Gastroesophageal sphincter (tissue), 3 donors: ENCODE measurements around the gene LNX2.

Experiments
- POLR2AphosphoS5 ChIP-seq: sonication (generic); formaldehyde crosslinking; IDR thresholded peaks from one replicate; pipeline ENCODE4 v1.6.1; 2017; ENCODE audit warnings: antibody characterized with exemption
- TF ChIP-seq, protein P1 (sequence below), 4 experiments: fragments of 200-600 bp in 2 of 4; fragments of 450-650 bp in 2 of 4; sonication (generic) in 1 of 4; IDR thresholded peaks; one replicate each; pipeline ENCODE4 v1.5.1; 2017 to 2019; ENCODE audit warnings: antibody characterized with exemption in 4 of 4, mild to moderate bottlenecking in 2 of 4, moderate library complexity in 2 of 4

DNA sequence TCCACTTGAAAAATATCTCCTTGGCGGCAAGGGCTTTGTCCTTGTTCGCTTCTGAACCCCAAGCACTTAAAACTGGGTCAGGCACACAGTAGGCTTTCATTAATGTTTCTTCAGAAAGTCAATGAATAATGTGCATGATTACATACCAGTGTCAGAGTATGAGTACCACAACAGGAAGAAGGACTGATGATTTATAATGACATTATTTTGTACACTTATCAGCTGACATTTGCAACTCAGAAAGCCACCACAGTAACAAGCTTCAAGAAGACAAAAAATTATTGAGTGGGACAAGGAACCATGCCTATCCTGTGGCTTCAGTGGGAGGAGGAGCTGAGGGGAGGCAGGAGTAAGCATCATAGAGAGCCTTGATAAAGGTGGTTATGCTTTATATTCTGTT is 11.3 kb upstream of the LNX2 start:
- TF ChIP-seq, protein P1, sequence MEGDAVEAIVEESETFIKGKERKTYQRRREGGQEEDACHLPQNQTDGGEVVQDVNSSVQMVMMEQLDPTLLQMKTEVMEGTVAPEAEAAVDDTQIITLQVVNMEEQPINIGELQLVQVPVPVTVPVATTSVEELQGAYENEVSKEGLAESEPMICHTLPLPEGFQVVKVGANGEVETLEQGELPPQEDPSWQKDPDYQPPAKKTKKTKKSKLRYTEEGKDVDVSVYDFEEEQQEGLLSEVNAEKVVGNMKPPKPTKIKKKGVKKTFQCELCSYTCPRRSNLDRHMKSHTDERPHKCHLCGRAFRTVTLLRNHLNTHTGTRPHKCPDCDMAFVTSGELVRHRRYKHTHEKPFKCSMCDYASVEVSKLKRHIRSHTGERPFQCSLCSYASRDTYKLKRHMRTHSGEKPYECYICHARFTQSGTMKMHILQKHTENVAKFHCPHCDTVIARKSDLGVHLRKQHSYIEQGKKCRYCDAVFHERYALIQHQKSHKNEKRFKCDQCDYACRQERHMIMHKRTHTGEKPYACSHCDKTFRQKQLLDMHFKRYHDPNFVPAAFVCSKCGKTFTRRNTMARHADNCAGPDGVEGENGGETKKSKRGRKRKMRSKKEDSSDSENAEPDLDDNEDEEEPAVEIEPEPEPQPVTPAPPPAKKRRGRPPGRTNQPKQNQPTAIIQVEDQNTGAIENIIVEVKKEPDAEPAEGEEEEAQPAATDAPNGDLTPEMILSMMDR (IDR thresholded peaks at IDR 0.05) = no peak
- no peak for TF ChIP-seq POLR2AphosphoS5
